GM23248 (cell line): ENCODE measurements around the gene PNMA6A. TPM values are rescaled to one million over a fixed set of nuclear protein-coding genes. Genes with fewer than 3 reads are reported as not detected.
"Not testable (repeated sequence)": the region's sequence is repeated elsewhere in the genome, so short reads cannot be mapped to it uniquely, and the experiment has no call there.

Experiments
- DNase-seq: peaks from one replicate; pipeline ENCODE4 v3.0.0-alpha.2; 2015
- H2AFZ ChIP-seq: fragments of 200-600 bp; sonication (generic); 2 replicates; pipeline ENCODE4 v1.6.1; 2016; ENCODE audit warnings: antibody characterized with exemption
- H3F3A ChIP-seq: fragments of 200-600 bp; sonication (generic); 2 replicates; pipeline ENCODE4 v1.6.1; 2016; ENCODE audit warnings: mild to moderate bottlenecking, antibody characterized with exemption, mixed run types; ENCODE audit not compliant: insufficient read depth
- H3K27ac ChIP-seq: fragments of 200-600 bp; sonication (generic); 2 replicates; pipeline ENCODE4 v1.5.1; 2016; ENCODE audit warnings: mild to moderate bottlenecking
- H3K27me3 ChIP-seq: fragments of 200-600 bp; sonication (generic); replicated peaks from 2 replicates; pipeline ENCODE4 v1.6.1; 2016; ENCODE audit warnings: mild to moderate bottlenecking; ENCODE audit not compliant: insufficient read depth
- H3K36me3 ChIP-seq: fragments of 200-600 bp; sonication (generic); 2 replicates; pipeline ENCODE4 v1.6.1; 2016; ENCODE audit warnings: low read depth, mild to moderate bottlenecking
- H3K4me1 ChIP-seq: fragments of 200-600 bp; sonication (generic); 2 replicates; pipeline ENCODE4 v1.6.1; 2016; ENCODE audit warnings: mild to moderate bottlenecking; ENCODE audit not compliant: insufficient read depth
- H3K4me2 ChIP-seq: fragments of 200-600 bp; sonication (generic); one replicate; pipeline ENCODE4 v1.6.1; 2016; ENCODE audit warnings: mild to moderate bottlenecking; ENCODE audit not compliant: unreplicated experiment
- H3K4me3 ChIP-seq: fragments of 200-600 bp; sonication (generic); 2 replicates; pipeline ENCODE4 v1.5.1; 2016; ENCODE audit warnings: mild to moderate bottlenecking
- H3K79me2 ChIP-seq: fragments of 200-600 bp; sonication (generic); 2 replicates; pipeline ENCODE4 v1.6.1; 2016; ENCODE audit warnings: mild to moderate bottlenecking; ENCODE audit not compliant: insufficient read depth
- H3K9ac ChIP-seq: fragments of 200-600 bp; sonication (generic); 2 replicates; pipeline ENCODE4 v1.6.1; 2016; ENCODE audit warnings: mild to moderate bottlenecking
- H3K9me2 ChIP-seq: fragments of 200-600 bp; sonication (generic); 2 replicates; pipeline ENCODE4 v1.6.1; 2016; ENCODE audit warnings: mixed run types, mild to moderate bottlenecking, moderate library complexity; ENCODE audit not compliant: insufficient read depth
- H3K9me3 ChIP-seq: fragments of 200-600 bp; sonication (generic); one replicate; pipeline ENCODE4 v1.6.1; 2017; ENCODE audit warnings: low read depth
- H4K20me1 ChIP-seq: fragments of 200-600 bp; sonication (generic); 2 replicates; pipeline ENCODE4 v1.6.0; 2016; ENCODE audit not compliant: insufficient read depth
- EZH2 ChIP-seq: fragments of 200-600 bp; sonication (generic); IDR thresholded peaks from 2 replicates; pipeline ENCODE4 v1.6.1; 2018; ENCODE audit warnings: antibody characterized with exemption, mild to moderate bottlenecking; ENCODE audit not compliant: insufficient read depth, poor library complexity, severe bottlenecking
- EZH2phosphoT487 ChIP-seq: fragments of 200-600 bp; sonication (generic); IDR thresholded peaks from 2 replicates; pipeline ENCODE4 v1.6.1; 2018; ENCODE audit warnings: antibody characterized with exemption, moderate library complexity, mild to moderate bottlenecking, low read depth; ENCODE audit not compliant: insufficient read depth
- WGBS, 2 experiments: methylation state at CpG; one replicate each; pipeline ENCODE4 v1.1.6; 2015 to 2017; ENCODE audit warnings: low lambda C conversion rate in 2 of 2, low coverage in 1 of 2; ENCODE audit errors: missing lambda C conversion rate in 2 of 2; 5-methylcytosine and 5-hydroxymethylcytosine counted together
- in situ Hi-C: fragments of 300-500 bp; cut with MboI; formaldehyde crosslinking; loops from 2 replicates; pipeline ENCODE4 v1.15.0; 2020
- polyA plus RNA-seq: library from polyadenylated mRNA; unstranded; fragments of >200 nt; fragmentation: Nextera tagmentation; extraction: Ambion mirVana; gene quantifications from 2 replicates; pipeline ENCODE4 v1.2.1, GENCODE V29; 2016
- total RNA-seq: library from RNA; depleted of rRNA; stranded (reverse); fragments of >200 nt; shearing (Covaris generic); gene quantifications from 2 replicates; pipeline ENCODE4 v1.2.3, GENCODE V29; 2014; rRNA removed

PNMA6A gene
- total RNA-seq (0.22 and 1.1 TPM in 2 replicates), polyA plus RNA-seq (0.19 TPM in 1 of 2 replicates, not detected in the other)

DNA sequence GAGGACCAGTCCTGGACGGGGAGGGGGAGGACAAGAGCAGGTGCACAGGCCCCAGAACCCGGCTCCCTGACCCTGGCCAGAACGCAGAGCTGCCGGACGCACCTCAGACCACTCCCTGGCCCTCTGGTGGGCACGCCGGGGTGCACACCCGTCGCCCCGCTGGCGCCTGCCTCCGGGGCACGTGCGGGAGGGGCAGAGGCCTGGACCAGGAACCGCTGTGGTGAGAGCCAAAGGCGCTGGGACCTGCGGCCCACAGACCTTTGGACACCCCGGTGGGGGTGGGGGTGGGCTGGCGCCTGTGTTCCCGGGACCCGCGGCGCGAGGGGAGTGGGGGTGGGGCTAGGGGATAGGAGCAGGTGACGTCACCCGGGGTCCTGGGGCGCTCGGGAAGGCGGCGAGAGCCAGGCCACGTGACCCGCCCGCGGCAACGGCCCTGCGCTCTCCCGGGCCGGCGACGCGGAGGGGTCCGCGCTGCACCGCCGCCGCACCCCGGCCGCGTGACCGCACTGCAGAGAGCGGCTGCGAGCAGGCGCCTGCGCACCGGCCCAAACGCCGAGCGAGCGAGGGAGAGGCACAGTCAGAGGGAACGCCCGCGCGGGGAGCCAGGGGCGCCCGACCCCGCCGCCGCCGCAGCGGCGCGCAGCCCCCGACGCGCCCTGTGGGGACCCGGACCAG lies at the start of gene PNMA6A:
TSS of gene PNMA6A (plus strand) at position 546 of the 675 bp plus-strand sequence. CDS start 609 bp downstream, outside the sequence.
- DNase-seq, H4K20me1 ChIP-seq, H2AFZ ChIP-seq, H3K9ac ChIP-seq, H3K79me2 ChIP-seq, H3K4me2 ChIP-seq, H3K4me1 ChIP-seq, H3F3A ChIP-seq, H3K9me3 ChIP-seq, H3K27ac ChIP-seq, in situ Hi-C loops, H3K4me3 ChIP-seq, H3K36me3 ChIP-seq, H3K27me3 ChIP-seq, H3K9me2 ChIP-seq: not testable (repeated sequence)
- WGBS, 2 experiments: no CpG with 5 or more reads among the region's 76 CpGs

DNA sequence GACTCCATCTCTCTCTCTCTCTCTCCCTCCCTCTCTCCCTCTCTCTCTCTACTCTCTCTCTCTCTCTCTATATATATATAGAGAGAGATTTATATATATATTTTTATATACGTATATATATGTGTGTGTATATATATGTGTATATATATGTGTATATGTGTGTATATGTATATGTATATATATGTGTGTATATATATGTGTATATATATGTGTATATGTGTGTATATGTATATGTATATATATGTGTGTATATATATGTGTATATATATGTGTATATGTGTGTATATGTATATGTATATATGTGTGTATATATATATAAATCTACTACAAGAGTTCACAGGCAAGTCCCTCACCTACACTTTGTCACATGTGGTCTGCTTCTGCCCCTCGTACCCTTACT lies 45.8 kb upstream of the PNMA6A start:
- H3F3A ChIP-seq, H3K79me2 ChIP-seq, H3K9me2 ChIP-seq, H3K9ac ChIP-seq, H3K4me3 ChIP-seq, H3K27me3 ChIP-seq, H3K4me1 ChIP-seq, H3K4me2 ChIP-seq, H3K36me3 ChIP-seq, H4K20me1 ChIP-seq, H3K27ac ChIP-seq, DNase-seq, H3K9me3 ChIP-seq, H2AFZ ChIP-seq: not testable (repeated sequence)
- 30 to 40% methylated on average over 1 to 2 of the region's 2 CpGs for WGBS, 2 experiments
- in situ Hi-C loops: loop anchor here (25.0 kb wide), 1 partner anchor 411 kb away; the partner anchor contains the start of gene TREX2

DNA sequence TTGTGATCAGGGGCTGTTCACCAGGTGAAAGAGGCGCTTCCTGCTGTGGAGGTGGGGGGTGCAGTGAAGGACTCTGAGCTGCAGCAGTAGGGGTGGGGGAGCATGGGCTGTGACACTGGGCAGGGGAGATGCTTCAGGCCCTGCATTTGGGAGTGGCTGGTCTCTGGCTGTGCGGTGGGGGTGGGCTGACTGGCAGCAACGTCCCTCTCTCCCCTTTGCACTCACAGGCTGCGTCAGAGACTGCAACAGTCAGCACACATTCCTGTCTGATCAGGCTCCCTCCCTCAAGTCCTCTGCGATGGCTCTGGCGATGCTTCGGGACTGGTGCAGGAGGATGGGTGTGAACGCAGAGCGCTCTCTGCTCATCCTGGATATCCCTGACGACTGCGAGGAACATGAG lies 43.8 kb upstream of the PNMA6A start:
- not testable (repeated sequence) for H3K27me3 ChIP-seq, H3K9me2 ChIP-seq, H3K4me2 ChIP-seq, H3F3A ChIP-seq, H3K36me3 ChIP-seq, H3K9me3 ChIP-seq, DNase-seq, H2AFZ ChIP-seq, H3K27ac ChIP-seq, H3K79me2 ChIP-seq, H3K4me3 ChIP-seq, H4K20me1 ChIP-seq, H3K9ac ChIP-seq, H3K4me1 ChIP-seq
- 64% methylated on average over 10 of the region's 11 CpGs; no CpG with 5 or more reads in 1 of the 2 experiments for WGBS, 2 experiments
- in situ Hi-C loops: loop anchor here (25.0 kb wide), 1 partner anchor 409 kb away; the partner anchor contains the start of gene TREX2

DNA sequence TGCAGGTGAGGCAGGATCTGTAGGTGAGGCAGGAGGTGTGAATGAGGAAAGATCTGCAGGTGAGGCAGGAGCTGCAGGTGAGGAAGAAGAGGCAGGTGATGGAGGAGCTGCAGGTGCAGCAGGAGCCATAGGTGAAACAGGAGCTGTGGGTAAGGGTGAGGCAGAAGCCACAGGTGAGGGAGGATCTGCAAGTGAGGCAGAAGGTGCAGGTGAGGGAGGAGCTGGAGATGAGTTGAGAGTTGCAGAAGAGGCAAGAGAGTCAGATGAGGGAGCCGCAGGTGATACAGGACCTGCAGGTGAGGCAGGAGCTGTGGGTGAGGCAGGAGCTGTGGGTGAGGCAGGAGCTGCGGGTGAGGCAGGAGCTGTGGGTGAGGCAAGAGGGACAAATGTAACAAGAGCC lies 43.1 kb upstream of the PNMA6A start:
- Histone ChIP-seq H3K4me1 (no peaks in the 10 kb centered on the region), H3K4me3 (no peak overlapping the region), H3K27me3 (no peaks in the 10 kb centered on the region), H3K79me2 (no peaks in the 10 kb centered on the region), H3K4me2 (no peak overlapping the region), H4K20me1 (no peaks in the 10 kb centered on the region), H3F3A (no peaks in the 10 kb centered on the region), H2AFZ (no peak overlapping the region), H3K9ac (no peak overlapping the region), H3K9me2 (no peaks in the 10 kb centered on the region), H3K27ac (no peak overlapping the region), H3K36me3 (no peaks in the 10 kb centered on the region), H3K9me3 (no peaks in the 10 kb centered on the region)
- TF ChIP-seq EZH2phosphoT487: no peak
- no peak for TF ChIP-seq EZH2
- no peak for DNase-seq
- WGBS, 2 experiments: 46 to 100% methylated on average over 1 to 2 of the region's 2 CpGs
- in situ Hi-C loops: loop anchor here (25.0 kb wide), 1 partner anchor 408 kb away; the partner anchor contains the start of gene TREX2

DNA sequence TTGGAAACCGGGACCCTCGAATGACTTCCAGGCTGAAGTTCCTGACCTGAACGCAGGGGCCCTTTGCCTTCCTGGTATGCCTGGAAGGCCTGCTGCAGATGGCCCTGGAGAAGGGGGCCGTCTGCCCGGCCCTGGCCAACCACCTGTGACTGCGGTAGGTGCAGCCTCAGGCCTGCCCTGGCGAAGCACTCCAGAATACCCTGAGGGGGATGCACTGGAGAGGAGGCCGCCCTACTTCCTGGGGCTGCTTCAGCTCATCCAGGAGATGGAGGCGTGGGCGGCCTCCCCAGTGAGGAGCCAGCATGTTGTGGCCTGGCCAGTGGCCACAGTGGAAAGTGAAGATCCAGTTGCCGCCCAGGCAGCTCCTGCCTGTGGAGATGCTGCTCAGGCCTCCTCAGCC lies 42.4 kb upstream of the PNMA6A start:
- Histone ChIP-seq H3K9me3 (no peaks in the 10 kb centered on the region), H3K4me3 (no peak overlapping the region), H3K4me1 (no peaks in the 10 kb centered on the region), H3K4me2 (no peak overlapping the region), H3K9ac (no peak overlapping the region), H3K9me2 (no peaks in the 10 kb centered on the region), H2AFZ (no peak overlapping the region), H4K20me1 (no peaks in the 10 kb centered on the region), H3K27ac (no peak overlapping the region), H3K79me2 (no peaks in the 10 kb centered on the region), H3F3A (no peaks in the 10 kb centered on the region), H3K27me3 (no peaks in the 10 kb centered on the region), H3K36me3 (no peaks in the 10 kb centered on the region)
- peak; percentile 18 for DNase-seq
- 74 to 97% methylated on average over 5 to 7 of the region's 11 CpGs for WGBS, 2 experiments
- in situ Hi-C loops: loop anchor here (25.0 kb wide), 1 partner anchor 407 kb away; the partner anchor contains the start of gene TREX2
- no peak for TF ChIP-seq EZH2
- no peak for TF ChIP-seq EZH2phosphoT487
